ENCODE results near the gene KRT40.

KRT40 gene

DNA sequence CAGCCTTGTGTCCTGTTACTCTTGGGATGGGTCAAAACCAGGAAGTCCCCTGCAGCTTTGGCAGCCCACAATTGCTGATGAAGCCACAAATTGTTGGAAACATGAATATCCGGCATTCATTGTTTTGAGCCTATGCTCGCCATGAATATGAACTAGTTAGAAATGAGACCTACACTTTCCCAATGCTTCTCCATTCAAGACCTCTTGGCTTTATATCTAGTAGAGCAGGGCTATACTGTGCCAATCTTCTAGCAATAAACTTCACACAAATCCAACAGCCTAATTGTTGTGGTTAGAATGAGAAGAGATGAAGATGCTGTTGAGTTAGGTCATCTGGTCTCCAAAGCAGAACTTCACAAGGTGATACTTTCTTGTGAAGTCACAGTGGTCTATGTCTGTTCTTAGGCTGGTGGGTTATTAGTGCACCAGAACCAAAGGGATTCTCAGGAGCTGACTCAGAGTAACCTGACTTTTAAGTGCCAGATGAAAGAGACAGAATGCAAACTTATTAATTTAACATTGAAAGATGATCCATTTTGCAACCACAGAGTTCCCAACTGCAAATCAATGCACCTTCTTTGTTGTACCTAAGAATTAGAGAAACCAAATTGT is 33.0 kb downstream of the KRT40 start:
- TF ChIP-seq, protein P1, sequence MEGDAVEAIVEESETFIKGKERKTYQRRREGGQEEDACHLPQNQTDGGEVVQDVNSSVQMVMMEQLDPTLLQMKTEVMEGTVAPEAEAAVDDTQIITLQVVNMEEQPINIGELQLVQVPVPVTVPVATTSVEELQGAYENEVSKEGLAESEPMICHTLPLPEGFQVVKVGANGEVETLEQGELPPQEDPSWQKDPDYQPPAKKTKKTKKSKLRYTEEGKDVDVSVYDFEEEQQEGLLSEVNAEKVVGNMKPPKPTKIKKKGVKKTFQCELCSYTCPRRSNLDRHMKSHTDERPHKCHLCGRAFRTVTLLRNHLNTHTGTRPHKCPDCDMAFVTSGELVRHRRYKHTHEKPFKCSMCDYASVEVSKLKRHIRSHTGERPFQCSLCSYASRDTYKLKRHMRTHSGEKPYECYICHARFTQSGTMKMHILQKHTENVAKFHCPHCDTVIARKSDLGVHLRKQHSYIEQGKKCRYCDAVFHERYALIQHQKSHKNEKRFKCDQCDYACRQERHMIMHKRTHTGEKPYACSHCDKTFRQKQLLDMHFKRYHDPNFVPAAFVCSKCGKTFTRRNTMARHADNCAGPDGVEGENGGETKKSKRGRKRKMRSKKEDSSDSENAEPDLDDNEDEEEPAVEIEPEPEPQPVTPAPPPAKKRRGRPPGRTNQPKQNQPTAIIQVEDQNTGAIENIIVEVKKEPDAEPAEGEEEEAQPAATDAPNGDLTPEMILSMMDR (IDR thresholded peaks at IDR 0.05; ENCODE audit: low read depth, low read length, missing control alignments) = no peak
- in situ Hi-C loops (cut with HindIII; ENCODE audit: low sequenced_read_pairs) = no loop called here
- H3K4me3 ChIP-seq (ENCODE audit: low read depth, low read length) = no peak overlapping the region
- no peak for DNase-seq (ENCODE audit: low read depth)

DNA sequence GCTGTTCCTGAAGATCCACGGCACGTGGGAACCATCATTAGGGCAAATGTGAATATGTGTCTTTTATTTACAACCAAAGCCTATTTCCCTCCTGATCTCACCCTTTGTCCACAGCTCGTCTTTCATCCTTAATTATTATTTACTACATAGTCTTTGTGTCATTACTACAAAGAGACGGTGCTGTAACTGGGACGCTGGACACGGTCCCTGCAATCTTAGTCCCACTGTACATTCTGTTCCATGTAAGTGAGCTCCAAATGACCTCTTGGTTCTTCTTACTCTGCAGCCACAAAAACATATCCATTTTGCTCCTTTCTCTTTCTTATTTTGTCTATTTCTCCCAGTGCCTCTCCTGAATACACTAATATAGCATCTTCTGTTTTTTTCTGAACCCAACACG is 34.0 kb downstream of the KRT40 start:
- H3K4me3 ChIP-seq (ENCODE audit: low read depth, low read length) = no peak overlapping the region
- in situ Hi-C loops (cut with HindIII; ENCODE audit: low sequenced_read_pairs) = no loop called here
- TF ChIP-seq, protein P1 (IDR thresholded peaks at IDR 0.05; ENCODE audit: low read depth, low read length, missing control alignments) = no peak
- no peak for DNase-seq (ENCODE audit: low read depth)

DNA sequence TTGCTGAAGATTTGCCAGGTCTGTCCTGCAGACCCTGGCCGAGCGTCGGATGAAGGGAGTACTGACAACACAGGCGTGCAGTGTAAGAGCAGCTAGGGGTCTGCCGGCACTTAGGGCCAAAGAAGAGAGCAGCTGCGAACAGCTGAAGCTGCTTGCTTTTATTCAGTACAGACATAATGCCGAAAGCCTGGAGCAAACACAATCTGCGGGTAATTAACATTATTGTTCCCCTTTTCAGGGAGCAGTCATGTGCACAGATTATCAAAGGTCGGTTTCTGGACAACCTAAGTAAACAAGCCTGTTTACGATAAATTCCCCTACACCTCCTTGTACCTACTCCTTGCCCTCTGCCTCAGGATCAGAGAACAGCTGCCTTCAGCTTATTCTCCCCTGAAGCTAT is 34.7 kb downstream of the KRT40 start:
- DNase-seq (ENCODE audit: low read depth) = no peak
- H3K4me3 ChIP-seq (ENCODE audit: low read depth, low read length) = no peak overlapping the region
- in situ Hi-C loops (cut with HindIII; ENCODE audit: low sequenced_read_pairs) = no loop called here
- TF ChIP-seq, protein P1 (IDR thresholded peaks at IDR 0.05; ENCODE audit: low read depth, low read length, missing control alignments) = no peak

DNA sequence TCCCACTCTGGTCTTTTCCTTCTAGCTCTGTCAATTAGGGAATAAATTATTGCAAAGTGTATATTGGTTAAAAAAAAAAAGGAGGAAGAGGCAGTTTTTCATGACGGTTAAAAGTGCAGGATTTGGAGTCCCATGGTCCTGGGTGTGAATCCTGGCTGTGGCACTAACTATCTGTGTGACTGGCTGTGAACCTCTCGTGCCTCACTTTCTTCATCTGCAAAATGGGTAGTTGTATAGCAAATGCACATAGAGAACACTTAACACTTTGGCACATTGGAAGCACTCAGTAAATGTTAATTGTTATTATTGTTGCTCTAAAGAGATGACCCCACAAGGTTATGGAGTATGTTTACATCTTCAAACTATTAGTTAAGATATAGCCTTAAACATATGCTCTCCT is 36.2 kb downstream of the KRT40 start:
- in situ Hi-C loops (cut with HindIII; ENCODE audit: low sequenced_read_pairs) = no loop called here
- H3K4me3 ChIP-seq (ENCODE audit: low read depth, low read length) = no peak overlapping the region
- TF ChIP-seq, protein P1 (IDR thresholded peaks at IDR 0.05; ENCODE audit: low read depth, low read length, missing control alignments) = no peak
- DNase-seq (ENCODE audit: low read depth) = no peak

DNA sequence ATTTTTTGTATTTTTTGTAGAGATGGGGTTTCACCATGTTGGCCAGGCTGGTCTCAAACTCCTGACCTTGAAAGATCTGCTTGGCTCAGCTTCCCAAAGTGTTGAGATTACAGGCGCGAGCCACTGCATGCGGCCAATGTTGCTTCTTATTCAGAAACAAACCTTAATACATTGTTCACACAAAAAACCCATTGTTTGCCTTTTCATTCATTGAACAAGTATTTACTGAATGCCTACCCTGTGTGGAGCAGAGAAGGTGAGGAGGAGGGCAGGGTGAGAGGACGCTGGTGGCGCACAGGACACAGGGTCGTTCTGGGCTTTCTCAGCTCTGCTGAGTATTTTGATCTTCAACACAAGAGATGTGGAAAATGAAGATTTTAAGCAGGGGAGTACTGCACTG is 38.7 kb downstream of the KRT40 start:
- H3K4me3 ChIP-seq (ENCODE audit: low read depth, low read length) = no peak overlapping the region
- no peak for DNase-seq (ENCODE audit: low read depth)
- TF ChIP-seq, protein P1 (IDR thresholded peaks at IDR 0.05; ENCODE audit: low read depth, low read length, missing control alignments) = no peak
- in situ Hi-C loops (cut with HindIII; ENCODE audit: low sequenced_read_pairs) = no loop called here

DNA sequence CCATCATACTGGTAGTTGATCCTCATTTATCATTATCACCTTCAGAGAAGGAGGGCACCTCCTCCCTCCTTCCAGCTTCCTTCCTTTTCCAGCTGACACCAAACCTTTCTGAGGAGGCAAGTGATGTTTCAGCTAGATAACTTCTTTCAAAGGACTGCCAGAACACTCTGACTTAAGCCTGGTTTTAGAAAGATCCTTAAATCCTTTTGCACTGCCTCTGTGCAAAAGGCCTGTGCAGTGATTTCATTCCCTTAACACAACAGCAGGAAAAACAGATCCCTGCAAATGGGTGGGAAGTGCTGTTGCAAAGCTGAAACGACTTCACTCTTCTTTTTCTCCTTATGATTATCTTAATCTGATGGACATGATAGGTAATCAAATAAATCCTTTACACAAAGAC is 39.6 kb downstream of the KRT40 start:
- no peak for DNase-seq (ENCODE audit: low read depth)
- in situ Hi-C loops (cut with HindIII; ENCODE audit: low sequenced_read_pairs) = no loop called here
- H3K4me3 ChIP-seq (ENCODE audit: low read depth, low read length) = no peak overlapping the region
- TF ChIP-seq, protein P1 (IDR thresholded peaks at IDR 0.05; ENCODE audit: low read depth, low read length, missing control alignments) = no peak
